Mammary epithelial cell (primary cell): ENCODE measurements around the gene PCNX2.

Experiments used
- CTCF ChIP-seq, 2 donors: IDR thresholded peaks in 1 of 2; conservative IDR thresholded peaks in 1 of 2; 2 replicates each; pipeline ENCODE4 v1.5.1; 2011 to 2012; ENCODE audit warnings: inconsistent platforms in 2 of 2, low read length in 2 of 2, mild to moderate bottlenecking in 2 of 2, control low read depth in 1 of 2, low read depth in 1 of 2; ENCODE audit not compliant: insufficient read depth in 1 of 2; ENCODE audit errors: extremely low read depth in 1 of 2
- EZH2 ChIP-seq: IDR thresholded peaks from 2 replicates; pipeline ENCODE4 v1.6.1; 2012; ENCODE audit warnings: low read length, inconsistent platforms, borderline replicate concordance

DNA sequence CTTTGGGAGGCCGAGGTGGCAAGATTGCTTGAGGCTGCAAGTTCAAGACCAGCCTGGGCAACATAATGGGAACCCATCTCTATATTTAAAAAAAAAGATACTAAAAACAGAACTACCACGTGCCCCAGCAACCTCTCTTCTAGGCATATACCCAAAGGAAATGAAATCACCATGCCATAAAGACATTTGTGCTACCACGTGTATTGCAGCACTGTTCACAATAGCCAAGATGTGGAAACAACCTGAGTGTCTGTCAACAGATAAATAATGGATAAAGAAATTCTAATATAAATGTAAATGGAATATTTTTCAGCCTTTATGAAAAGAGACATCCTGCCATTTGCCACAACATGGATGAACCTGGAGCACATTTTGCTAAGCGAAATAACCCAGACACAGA is 128.6 kb downstream of the PCNX2 start:
- no peak for TF ChIP-seq CTCF (conservative IDR thresholded peaks at IDR 0.05 in 1 of 2, IDR thresholded peaks at IDR 0.05 in 1 of 2; ENCODE audit: extremely low read depth in 1 of 2, insufficient read depth in 1 of 2, low read depth in 1 of 2, low read length in 2 of 2)
- TF ChIP-seq EZH2 = no peak
